ENCODE data around the gene TCF12. TPM values are rescaled to one million over a fixed set of nuclear protein-coding genes. Genes with fewer than 3 reads are reported as not detected.

TCF12 gene
- total RNA-seq, 1 experiment from 2014 or later = 96.2 TPM

GRCh38 chr15:57205996-57206395 is 287.6 kb downstream of the TCF12 start:
- DNase-seq (ENCODE audit: low read depth) = no peak

DNA sequence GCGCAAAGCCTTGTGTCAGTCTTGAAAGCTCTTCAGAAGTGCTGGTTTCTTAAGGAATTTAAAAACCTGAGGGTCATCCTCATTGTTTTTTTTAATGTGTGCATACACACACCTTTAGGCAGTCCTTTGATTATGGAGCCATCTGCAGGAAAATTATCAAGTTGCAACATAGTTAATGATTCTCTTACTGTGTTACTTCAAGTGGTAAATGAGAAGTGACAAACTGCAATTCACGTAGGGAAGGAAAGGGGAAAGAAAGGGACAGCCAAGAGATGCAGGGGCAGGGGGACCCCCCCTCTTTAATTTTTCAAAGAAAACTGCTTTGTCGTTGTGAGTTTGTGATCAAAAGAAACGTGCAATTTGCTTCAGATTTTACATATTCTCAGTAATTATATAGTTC is 295.4 kb downstream of the TCF12 start:
- peak; percentile 49 for DNase-seq (ENCODE audit: low read depth)

DNA sequence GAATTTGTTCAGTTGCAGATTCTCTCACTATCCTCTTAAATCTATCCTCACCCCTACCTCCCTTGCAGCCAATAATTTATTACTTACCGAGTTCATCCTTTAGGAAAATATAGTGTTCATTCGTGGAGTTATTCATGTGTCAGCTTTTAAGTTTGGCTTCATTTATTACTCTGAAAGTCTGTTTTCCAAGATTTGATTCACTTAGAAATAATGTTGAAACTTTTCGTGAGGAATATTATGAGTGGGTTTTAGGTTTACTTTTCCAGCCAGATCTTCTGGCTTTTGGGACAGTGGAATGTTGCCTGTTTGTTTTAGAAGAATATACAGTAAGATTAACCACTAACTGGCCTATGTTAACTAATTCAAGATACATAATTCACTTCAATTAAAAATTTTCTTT is 296.9 kb downstream of the TCF12 start:
- DNase-seq (ENCODE audit: low read depth) = no peak

DNA sequence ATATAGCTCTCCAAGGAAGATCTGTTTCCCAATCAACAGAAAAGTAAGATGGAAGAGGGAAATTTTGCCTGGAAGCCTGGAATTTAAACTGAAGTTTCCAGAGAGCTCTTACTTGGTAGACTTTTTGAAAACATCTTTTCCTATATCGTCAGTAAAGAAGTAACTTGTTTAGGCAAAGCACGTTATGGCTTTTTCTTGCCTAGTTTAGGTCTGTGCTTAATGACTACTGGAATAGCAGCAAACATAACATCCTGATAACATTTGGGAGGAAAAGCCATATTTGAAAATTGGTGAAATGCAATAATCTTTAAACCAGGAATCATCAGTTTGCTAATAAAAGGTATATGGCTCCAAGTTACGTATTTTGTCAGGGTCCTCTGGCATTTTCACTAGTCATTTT is 297.4 kb downstream of the TCF12 start:
- no peak for DNase-seq (ENCODE audit: low read depth)

DNA sequence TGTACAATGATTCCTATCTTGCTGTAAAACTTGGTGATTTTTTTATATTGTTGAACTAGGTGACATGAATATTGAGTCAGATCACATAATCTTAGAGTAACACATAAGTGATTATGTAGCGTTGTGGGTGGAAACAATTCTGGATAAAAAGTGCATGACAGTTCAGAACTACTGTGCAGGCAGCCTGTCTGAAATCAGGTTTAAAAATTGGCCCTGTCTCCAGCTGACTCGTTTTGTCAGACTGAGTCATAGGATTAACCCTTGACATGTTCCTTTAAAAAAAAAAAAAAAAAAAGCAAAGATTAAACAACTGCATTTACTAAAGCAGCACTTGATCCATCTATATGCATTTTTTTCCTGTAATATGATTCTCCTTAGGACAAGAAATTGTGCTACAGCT is 297.8 kb downstream of the TCF12 start:
- DNase-seq (ENCODE audit: low read depth) = peak; percentile 83

DNA sequence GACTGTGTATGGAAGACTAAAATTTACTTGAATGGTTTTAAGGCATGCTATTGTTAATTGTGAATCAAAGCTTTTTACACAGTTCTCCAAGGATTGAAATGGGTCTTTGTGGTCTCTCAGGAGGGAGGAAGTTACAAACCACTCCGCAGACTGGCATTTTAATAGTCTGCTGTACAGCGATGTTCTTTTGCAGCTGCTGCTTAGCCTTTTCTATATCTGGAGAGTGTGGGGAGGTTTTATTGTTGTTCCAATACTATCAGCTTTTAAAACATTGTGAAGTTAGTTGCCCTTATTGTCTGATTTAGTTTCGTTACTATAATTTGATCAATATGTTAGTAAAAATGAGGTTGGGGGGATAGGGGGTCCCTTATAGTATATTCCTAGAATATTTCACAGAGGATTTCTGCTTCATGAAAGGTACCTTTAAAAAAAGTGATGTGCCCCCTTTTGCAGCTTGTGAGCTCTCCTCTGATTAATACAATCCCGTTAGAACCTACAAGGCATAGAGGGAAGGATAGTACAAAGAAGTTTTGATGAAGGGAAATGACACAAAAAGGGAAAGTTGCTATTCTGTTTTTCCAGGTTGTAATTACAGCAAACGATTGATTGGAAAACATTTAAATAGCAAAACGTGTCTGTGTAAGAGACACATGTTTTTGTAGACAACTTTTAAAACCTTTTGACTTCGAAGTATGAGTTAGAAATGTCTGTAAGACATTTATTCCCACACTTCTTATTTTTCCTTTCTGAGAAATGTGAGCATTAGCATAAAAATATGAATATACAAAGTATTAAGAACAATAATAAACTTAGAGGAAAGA is 299.5 kb downstream of the TCF12 start:
- DNase-seq (ENCODE audit: low read depth) = peak; percentile 46

DNA sequence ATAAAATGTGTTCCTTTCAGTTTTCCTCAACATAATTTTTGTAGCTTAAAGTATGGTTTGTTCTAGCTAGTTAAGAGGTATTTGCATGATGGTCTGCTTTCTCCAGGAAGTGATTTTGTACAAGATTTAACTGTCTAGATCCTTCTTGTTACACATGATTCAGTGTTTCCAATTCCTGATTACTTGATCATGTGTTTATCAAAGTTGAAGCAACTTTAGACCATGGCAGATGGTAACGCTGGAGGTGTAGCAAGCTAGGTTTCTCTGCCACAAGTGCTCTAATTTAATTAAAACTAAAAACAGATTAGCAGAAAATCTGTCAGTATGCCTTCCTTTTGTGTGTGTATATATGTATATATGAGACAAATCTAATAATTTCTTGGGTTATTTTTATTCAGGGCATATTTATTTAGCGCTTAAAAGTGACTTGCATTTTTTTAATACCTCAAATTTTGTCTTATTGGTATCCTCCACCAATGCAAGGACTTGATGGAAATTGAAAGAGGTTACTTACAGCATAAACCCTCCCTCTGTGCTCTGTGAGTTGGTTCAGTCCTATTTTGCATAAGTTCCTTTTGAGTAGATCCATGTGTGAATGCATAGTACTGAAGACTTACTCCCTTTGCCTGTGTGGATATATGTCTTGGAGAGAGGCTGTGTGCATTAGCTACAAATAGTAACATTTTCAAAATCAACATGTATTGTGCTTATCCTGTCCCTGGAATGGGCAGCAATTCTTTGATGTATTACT is 300.6 kb downstream of the TCF12 start:
- DNase-seq (ENCODE audit: low read depth) = peak; percentile 10

- DNase-seq (ENCODE audit: low read depth) = no peak
Observed at GRCh38 chr15:57220205-57220604, 301.8 kb downstream of the TCF12 start.

DNA sequence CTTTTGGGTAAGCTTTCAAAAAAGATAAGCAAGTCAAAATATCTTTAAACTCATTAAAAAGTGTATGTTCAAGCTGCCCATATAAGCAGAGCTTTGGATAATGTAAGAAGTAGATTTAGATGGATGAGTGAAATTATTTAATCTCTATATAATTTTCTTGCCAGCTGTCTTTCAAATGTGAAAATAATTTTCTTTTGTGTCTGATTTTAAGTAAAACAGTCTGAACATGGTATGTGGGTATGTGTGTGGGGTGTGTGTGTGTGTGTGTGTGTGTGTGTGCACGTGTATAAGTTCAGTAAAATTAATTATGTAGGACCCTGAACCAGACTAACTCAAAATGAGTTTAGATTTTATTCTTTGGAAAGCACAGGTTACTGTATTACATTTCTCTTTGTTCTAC is 302.7 kb downstream of the TCF12 start:
- no peak for DNase-seq (ENCODE audit: low read depth)

- no peak for DNase-seq (ENCODE audit: low read depth)
Observed at GRCh38 chr15:57223345-57223744, 304.9 kb downstream of the TCF12 start.

DNA sequence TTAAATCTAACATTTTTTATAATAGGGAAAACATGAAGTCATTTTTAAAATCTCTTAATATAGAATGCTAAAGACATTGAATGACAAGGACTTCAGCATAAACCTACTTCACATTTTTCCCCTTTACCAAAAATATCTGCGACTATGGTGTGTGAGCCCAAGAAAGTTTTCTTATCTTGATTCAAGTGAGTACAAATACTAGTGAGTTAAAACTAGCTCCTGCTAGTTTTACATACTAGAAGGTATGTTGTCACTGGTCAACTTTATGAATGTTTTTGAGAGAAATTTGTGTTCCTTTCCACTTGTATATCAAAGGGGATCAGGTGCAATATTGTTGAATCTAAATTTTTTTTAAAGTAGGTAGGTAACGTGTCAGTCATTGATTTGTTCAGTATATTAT is 305.4 kb downstream of the TCF12 start:
- no peak for DNase-seq (ENCODE audit: low read depth)

- peak; percentile 20 for DNase-seq (ENCODE audit: low read depth)
Observed at GRCh38 chr15:57224664-57225063, 306.2 kb downstream of the TCF12 start.

GRCh38 chr15:57227166-57227565 is 308.7 kb downstream of the TCF12 start:
- no peak for DNase-seq (ENCODE audit: low read depth)

GRCh38 chr15:57227899-57228298 is 309.5 kb downstream of the TCF12 start:
- no peak for DNase-seq (ENCODE audit: low read depth)

- no peak for DNase-seq (ENCODE audit: low read depth)
Observed at GRCh38 chr15:57228395-57228794, 310.0 kb downstream of the TCF12 start.

DNA sequence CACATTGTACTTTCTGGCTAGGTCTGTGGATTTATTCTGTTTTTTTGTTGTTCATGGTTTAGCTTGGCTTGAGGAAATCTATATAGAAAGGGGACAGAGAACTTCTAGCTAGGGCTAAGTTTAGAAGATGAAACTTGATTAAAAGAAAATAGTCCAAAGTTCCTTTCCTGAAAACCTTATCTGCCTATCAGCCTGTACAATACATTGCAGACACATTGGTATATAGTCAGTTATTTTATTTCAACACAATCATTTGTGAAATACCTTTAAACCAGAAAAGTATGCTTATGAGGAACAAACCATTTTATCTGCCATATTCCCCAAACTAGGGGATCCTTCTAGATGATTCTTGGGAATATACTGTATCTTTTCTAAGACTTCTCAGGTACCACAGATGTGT is 310.6 kb downstream of the TCF12 start:
- DNase-seq (ENCODE audit: low read depth) = no peak

- no peak for DNase-seq (ENCODE audit: low read depth)
Observed at GRCh38 chr15:57231559-57231958, 313.1 kb downstream of the TCF12 start.

- DNase-seq (ENCODE audit: low read depth) = no peak
Observed at GRCh38 chr15:57234156-57234555, 315.7 kb downstream of the TCF12 start.

DNA sequence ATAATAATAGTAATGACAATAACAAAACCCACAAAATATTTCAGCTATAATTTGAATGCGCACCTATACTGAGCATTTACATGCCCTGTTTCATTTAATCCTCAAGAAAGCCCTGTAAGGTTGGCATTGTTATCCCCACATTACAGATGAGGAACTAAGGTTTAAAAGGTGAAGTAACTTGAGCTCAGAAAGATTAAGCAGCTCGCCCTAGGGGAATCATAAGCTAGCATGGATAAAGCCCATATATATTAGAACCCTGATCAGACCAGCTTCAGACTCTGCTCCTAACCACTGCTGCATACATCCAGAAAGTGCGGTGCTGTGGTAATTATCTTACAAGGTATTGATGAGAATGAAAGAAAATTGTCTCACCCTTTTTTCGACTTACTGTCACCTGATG is 316.7 kb downstream of the TCF12 start:
- DNase-seq (ENCODE audit: low read depth) = no peak

GRCh38 chr15:57235873-57236272 is 317.4 kb downstream of the TCF12 start:
- peak; percentile 60 for DNase-seq (ENCODE audit: low read depth)

DNA sequence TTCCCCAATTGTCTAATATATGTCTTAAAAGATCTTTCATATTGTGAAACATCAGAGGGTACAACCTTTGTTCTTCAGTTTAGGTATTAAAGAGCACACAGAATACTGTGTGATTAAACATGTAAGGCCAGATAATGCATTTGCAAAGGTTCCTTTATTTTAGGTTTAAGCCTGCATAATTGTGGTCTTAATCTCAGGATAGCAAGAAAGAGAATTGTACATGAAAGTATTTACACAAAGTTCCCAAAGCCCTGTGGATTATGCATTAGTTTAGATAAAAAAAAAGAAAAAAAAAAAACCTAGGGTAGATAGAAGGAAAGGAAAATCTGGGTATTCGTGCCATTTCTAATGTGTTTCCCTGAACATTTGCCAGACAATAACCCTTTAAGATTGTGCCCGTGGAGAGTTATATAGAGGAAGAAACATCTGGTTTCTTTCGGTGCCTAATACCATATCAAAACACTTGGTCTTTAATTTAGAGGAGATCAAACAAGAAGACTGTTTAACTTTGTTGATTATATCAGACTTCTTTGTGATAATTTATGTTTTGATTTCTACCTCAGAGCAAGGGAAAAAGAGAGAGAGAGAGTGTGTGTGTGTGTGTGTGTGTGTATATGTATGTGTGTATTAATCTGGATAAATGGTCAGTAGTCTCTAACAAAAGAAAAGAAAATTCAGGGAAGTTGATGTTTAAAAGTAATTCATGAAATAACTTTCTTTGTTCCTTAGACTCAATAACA is 318.3 kb downstream of the TCF12 start:
- no peak for DNase-seq (ENCODE audit: low read depth)

DNA sequence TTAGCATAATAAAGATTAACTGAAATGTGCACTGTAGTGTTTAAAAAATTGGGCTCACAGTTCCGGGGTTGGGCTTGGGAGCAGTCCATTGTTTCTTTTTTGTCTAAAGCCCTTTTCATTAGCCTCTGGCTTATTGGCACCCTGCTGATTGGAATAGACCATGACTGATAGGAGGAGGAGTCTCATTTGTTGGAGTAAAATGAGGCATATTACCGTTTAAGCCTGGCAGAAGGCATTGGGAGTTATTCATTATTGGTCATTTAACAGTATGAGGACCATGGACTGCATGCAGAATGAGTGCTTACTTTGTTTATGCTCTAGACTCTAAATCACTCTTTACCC is 318.8 kb downstream of the TCF12 start:
- no peak for DNase-seq (ENCODE audit: low read depth)

Measured in HT1080 (cell line).